HG03565 (cell line): Measurements from ENCODE around the gene ZNF526.

Experiments
- ATAC-seq: cut with Tn5 transposase; IDR thresholded peaks from one replicate; pipeline ENCODE4 v1.9.1; 2021; ENCODE audit warnings: mild to moderate bottlenecking, moderate library complexity; ENCODE audit not compliant: unreplicated experiment

The ZNF526 gene

GRCh38 chr19:42246143-42246921, 26.2 kb downstream of the ZNF526 start:
- no peak for ATAC-seq

GRCh38 chr19:42246922-42247639, 27.0 kb downstream of the ZNF526 start:
- ATAC-seq: no peak

- ATAC-seq: no peak
Measured at GRCh38 chr19:42247640-42248199, 27.6 kb downstream of the ZNF526 start.

GRCh38 chr19:42248270-42249148, 28.4 kb downstream of the ZNF526 start:
- no peak for ATAC-seq

- ATAC-seq: no peak
Measured at GRCh38 chr19:42249149-42249750, 29.1 kb downstream of the ZNF526 start.

GRCh38 chr19:42249769-42250168, 29.7 kb downstream of the ZNF526 start:
- ATAC-seq: no peak

GRCh38 chr19:42250183-42250665, 30.1 kb downstream of the ZNF526 start:
- no peak for ATAC-seq

GRCh38 chr19:42250666-42251531, 30.8 kb downstream of the ZNF526 start:
- ATAC-seq: no peak

GRCh38 chr19:42251572-42252358, 31.7 kb downstream of the ZNF526 start:
- no peak for ATAC-seq

- ATAC-seq: no peak
Measured at GRCh38 chr19:42252365-42253244, 32.5 kb downstream of the ZNF526 start.

GRCh38 chr19:42253245-42254088, 33.4 kb downstream of the ZNF526 start:
- ATAC-seq: no peak

GRCh38 chr19:42254089-42254849, 34.2 kb downstream of the ZNF526 start:
- ATAC-seq: no peak

- ATAC-seq: peak; percentile 47
Measured at GRCh38 chr19:42254850-42255765, 35.0 kb downstream of the ZNF526 start, which contains the start of gene ERF. ERF (minus strand) TSS chr19:42255128; CDS start chr19:42254999, 129 bp downstream.

GRCh38 chr19:42255766-42256745, 35.9 kb downstream of the ZNF526 start:
- no peak for ATAC-seq
